Stimulated activated CD8-positive, alpha-beta memory T cell treated with anti-CD3 and anti-CD28 coated beads, Interleukin-15, amount 100 ng/mL, for 4 hours (primary cell): ENCODE results near the gene STMN3.

ENCODE experiments used
- DNase-seq, 2 donors: peaks; one replicate each; pipeline ENCODE4 v3.0.0-alpha.2; 2020; ENCODE audit warnings: low read depth in 2 of 2

STMN3 gene

DNA sequence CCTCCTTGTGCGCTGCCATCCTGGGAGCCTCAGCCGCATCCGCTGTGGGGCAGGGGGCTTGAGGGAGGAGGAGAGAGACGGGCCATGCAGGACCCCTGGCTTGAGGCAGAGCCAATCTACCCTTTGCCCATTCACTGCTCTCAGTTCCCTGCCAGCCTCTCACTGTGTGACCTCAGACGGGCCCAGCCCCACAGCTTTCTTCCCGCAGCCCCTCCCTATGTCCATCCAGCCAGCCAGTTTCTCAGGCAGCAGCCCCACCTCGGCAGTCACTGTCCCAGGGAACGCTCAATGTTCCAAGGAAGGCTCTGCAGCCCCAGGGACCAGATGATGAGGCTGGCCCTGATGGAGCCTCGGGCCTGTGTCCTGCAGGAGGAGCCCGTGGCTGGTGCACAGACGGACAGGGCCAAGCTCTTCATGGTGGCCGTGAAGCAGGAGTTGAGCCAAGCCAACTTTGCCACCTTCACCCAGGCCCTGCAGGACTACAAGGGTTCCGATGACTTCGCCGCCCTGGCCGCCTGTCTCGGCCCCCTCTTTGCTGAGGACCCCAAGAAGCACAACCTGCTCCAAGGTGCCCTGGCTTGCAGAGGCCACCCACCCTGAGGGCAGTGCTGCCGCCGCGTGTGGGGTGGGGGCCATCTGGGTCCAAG is 39.3 kb upstream of the STMN3 start:
- no peak for DNase-seq

DNA sequence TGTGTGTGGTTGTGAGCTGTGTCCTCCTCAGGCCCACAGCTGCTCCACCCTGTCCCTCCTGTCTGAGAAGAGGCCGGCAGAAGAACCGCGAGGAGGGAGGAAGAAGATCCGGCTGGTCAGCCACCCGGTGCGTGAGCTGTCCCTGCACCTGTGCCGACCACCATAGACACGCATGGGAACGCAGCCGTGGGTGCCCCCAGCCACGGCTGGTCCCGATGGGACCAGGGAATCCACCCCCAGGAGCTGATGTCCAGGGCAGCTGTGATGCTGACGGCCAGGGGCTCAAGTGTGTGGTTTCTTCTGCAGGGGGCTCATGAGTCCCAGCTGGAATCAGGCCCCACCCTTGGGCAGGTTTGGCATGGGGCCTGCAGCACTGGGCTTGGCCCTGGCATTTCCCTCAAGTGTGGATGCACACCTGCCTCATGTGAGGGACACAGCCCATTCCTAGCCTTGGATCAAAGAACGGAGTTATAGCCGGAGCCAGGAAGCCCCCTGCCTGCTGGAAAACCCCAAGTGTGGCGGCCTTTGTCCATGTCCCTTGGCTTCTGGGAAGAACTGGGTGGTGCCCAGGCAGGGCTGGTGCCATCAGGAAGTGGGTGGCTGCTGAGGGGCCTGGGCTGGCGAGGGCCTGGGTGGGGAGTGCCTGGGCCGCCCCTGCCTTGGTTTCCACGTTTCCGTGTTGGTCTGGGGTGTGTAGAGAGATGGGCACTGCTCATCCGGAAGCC is 38.6 kb upstream of the STMN3 start:
- DNase-seq, result no peak

DNA sequence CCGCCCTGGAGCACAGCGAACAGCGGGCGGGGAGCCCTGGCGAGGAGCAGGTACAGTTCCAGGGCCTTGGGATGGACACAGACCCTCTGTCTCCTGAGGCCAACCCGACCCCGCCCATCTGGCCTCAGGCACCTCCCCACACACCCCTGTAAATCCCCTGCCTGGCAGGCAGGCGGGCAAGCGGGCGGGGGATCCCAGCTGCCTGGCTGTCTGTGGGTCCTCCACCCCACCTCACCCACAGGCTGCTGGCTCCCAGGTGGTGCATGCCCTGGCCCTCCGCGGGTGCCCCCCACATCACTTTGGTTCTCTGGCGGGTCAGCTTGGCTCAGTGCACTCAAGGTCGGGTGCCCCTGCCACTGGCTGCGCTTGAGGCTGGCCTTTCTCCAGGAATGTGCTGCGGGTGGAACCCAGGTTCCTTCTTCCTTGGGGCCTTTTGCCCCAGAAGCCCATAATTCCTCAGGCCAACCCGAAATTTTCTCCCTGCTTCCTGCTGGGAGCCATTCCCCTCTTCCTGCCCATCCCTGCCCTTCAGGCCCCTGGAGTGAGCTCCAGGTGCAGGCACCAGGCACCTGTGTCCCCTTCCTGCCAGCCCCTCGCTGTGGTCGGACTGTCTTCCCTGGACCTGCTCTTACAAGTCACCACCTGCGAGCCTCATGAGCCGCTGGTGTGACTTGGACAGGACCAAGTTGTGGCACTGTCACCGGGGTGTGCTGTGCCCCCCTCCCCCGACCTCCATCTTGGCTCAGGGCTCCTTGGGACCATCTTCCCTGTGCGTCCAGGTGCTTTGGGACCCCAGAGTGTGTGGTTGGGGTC is 37.9 kb upstream of the STMN3 start:
- no peak for DNase-seq

DNA sequence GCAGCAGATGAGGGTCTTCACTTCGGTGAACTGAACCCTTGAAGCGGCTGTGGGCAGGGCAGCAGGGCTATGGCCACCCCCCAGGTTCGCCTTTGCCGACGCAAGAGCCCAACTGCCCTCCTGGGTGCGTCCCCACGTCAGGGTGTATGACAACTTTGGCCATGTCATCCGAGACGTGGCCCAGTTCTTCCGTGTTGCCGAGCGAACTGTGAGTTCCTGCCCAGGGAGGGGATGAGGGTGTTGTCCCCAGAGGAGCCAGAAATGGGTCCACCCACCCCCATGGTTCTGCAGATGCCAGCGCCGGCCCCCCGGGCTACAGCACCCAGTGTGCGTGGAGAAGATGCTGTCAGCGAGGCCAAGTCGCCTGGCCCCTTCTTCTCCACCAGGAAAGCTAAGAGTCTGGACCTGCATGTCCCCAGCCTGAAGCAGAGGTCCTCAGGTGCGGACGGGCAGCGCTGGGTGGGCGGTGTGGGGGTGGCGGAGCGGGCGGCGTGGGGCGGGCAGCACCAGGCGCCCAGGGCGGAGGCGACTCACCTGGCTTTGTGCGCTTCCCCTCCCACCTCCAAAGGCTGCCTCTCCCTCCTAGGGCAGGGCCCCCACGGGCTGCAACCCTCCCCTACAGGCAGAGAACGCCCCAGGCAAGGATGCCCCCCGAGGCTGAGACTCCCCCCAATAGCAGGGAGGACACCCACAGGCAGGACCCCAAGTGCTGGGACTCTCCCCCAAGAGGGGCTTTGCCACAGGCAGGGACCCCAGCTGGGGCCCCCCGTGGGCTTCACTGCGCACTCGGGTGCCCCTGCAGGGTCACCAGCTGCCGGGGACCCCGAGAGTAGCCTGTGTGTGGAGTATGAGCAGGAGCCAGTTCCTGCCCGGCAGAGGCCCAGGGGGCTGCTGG is 37.0 kb upstream of the STMN3 start:
- no peak for DNase-seq

DNA sequence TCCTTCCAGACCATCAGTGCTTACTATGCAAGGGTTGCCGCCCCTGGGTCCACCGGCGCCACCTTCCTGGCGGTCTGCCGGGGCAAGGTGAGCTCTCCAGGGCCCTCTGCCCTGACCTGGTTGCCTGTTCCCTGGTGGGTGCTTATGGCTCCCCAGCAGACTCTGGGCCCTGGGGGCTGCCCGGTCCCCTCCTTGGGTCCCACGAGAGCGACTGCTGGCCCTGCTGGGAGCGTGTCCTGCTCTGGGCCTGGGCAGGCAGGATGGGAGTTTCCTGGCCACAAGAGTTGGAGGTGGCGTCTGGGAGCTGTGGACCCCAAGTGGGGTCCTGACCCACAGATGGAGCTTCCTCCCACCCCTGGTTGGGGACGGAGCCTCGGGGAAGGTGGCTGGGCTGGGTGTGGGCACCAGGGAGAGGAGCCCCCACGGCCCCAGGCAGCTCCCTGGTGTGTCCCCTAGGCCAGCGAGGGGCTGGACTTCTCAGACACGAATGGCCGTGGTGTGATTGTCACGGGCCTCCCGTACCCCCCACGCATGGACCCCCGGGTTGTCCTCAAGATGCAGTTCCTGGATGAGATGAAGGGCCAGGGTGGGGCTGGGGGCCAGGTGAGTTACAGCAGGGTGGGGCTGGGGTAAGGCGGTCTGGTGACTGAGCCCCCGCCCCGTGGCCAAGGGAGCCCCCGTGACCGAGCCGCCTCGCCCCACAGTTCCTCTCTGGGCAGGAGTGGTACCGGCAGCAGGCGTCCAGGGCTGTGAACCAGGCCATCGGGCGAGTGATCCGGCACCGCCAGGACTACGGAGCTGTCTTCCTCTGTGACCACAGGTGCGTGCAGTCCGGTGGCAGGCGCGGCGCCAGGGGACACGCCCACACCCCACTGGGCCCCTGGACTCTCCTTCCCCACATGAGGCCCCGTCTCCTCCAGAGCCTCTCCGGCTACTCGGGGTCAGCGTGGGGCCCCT is 36.1 kb upstream of the STMN3 start:
- no peak for DNase-seq

DNA sequence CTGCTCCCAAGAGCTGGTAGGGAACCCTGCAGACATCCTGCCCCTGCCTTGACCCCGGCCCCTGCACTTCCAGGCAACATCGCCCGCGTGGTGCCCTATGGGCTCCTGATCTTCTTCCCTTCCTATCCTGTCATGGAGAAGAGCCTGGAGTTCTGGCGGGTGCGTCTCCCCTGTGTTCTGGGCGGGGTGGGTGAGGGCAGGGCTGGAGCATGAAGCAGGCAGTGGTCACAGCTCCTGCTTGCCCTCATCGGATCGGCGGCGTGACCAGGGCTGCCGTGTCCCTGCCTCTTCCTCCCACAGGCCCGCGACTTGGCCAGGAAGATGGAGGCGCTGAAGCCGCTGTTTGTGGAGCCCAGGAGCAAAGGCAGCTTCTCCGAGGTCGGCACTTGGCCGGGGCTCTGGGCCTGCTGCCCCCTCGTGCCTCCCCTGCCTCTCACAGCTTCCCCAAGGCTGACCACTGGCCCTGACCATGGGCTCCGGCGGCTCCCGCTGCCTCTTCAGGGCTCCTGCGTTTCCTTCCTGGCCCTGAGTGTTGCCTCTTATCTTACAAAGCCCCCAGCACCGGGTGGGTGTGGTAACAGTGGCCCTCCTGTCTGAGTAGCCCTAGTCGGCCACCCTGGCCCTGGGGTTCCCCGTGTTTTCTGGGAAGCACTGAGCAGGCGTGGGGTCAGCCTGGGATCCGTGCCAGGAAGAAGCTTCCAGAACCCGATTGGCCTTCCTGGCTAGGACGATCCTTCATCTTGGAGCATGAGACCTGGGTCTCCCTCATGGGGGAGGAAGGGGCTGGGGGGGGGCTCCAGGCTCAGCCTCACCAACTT is 35.2 kb upstream of the STMN3 start:
- DNase-seq, result no peak

DNA sequence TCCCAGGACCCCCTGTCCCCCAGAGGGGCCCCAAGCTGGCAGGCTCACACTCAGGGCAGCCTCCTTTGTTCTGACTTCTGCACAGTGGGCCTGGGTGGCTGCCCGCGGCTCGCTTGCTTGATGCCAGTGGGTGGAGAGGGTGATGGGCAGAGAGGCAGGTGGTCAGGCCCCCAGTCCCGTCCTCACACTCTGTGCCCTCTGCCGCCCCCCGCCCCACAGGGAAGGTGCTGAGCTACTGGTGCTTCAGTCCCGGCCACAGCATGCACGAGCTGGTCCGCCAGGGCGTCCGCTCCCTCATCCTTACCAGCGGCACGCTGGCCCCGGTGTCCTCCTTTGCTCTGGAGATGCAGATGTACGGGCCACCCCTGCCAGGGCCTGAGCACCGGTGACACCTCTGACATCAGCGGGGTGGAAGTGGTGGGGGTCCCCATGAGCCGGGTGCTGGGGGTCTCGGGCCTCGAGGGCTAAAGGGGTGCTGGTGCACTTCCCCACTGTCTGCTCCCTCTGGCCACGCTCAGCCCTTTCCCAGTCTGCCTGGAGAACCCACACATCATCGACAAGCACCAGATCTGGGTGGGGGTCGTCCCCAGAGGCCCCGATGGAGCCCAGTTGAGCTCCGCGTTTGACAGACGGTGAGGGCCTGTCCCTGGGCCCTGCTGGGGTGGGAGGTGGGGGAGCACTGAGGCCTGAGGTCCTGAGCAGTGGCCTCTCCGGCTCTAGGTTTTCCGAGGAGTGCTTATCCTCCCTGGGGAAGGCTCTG is 34.4 kb upstream of the STMN3 start:
- no peak for DNase-seq

DNA sequence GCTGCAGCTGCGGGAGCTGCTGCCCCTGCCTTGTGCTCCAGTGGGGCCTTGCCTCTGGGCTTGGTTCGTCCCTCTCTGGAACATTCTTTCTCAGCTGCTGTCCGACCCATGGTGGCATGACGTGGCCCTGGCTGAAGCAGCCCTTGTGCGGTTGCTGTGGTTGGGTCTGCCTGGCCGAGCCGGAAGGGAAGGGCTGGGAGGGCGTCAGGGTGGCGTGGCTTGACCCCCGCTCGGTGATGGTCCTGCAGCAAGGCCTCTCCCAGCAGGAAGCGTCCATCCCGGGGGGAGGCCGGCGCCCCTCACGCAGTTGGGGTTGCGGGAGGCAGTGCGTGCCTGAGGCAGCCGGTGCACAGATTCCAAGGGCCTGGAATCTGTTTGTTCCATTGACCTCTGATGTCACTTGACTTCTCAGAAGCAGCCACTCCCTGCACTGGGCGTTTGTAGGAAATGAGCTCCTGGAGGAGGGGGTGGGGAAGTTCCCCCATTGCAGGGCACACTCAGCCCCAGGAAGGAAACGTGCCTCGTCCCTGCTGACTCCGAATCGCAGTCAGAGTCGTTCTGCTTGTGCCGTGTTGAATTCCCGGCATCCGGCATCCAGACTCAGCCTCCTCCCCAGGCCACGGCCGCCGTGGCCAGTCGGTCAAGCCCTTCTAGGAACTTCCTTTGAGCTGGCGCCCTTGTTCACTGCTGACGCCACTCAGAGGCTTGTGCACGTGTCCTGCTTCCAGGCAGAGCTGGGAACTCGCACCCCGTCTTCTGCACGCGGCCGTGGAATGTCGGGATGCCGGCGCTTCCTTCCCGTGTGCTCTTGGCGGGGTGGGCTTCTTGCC is 33.5 kb upstream of the STMN3 start:
- DNase-seq, result peak in 1 of 2 donors; percentile 39

DNA sequence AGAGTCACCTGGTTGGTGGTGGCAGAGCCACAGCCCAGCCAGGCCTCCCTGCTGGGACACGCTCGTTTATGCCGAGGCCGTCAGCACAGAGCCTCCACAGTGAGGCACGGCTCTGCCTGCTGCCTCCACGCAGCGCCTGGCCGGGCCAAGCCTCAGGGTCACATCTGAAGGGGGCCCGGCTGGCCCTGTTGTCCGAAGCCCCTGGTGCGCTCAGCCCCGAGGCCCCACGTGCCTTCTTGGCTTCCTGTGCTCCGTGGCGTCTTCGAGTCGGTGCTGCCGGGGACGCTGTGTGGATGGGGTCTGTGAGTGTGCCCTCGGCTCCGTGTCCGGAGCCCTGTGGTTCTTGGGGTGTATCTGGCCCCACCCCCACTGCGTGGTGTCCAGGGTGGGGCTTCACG is 32.9 kb upstream of the STMN3 start:
- DNase-seq, result no peak

DNA sequence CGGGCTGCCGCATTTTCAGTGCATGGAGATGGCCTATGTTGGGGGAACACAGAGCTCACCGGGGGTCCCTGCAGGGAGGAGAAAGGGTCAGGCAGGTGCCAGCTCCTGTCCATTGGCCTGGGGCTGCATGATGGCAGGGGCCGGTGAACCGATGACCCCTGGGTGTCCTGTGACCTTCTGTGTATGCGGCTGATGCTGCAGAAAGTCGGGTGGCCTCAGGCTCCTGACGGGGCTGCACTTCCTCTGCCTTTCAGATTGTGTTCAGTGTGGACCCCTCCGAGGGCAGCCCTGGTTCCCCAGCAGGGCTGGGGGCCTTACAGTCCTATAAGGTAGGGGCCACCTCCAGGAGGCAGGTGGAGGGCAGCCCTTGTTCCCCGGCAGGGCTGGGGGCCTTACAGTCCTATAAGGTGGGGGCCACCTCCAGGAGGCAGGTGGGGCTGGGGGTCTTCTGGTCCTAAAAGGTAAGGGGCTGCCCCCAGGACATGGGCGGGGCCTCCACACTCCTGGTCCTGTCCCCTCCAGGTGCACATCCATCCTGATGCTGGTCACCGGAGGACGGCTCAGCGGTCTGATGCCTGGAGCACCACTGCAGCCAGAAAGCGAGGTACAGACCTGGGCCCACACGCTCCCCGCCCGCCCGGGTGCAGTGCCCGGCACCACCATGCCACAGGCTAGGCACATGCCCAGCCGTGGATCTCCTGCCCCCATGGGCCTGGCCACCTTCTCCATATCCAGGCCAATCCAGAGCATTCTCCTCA is 32.2 kb upstream of the STMN3 start:
- DNase-seq, result no peak

DNA sequence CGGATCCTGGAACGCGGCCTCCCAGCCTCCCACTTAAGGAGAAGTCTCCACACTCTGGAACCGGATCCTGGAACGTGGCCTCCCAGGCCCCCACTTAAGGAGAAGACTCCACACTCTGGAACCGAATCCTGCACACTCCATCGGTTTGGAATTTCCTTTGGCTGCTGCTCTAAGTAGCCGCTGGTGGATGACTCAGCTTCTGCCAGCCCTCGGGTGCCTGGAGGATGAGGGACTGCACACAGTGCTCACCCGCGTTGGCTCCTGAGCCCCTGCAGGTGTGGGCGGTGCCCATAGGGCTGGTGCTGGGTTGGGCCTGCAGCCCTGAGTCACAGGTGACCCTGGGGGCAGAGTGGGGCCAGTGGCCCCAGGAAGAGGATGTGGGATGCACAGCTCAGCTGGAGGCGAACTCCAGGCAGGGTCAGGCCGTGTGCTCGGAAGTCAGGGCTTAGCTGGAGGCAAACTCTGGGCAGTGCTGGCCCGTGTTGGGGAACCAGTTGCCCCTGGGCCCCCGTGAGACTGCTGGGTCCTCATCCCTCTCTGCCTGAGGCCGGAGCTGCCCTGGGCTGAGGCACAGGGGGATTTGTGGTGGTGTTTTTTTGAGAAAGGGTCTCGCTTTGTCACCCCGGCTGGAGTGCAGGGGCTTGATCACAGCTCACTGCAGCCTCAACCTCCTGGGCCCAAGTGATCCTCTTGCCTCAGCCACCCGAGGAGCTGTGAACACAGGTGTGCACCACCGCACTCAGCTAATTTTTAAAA is 29.3 kb upstream of the STMN3 start:
- no peak for DNase-seq

DNA sequence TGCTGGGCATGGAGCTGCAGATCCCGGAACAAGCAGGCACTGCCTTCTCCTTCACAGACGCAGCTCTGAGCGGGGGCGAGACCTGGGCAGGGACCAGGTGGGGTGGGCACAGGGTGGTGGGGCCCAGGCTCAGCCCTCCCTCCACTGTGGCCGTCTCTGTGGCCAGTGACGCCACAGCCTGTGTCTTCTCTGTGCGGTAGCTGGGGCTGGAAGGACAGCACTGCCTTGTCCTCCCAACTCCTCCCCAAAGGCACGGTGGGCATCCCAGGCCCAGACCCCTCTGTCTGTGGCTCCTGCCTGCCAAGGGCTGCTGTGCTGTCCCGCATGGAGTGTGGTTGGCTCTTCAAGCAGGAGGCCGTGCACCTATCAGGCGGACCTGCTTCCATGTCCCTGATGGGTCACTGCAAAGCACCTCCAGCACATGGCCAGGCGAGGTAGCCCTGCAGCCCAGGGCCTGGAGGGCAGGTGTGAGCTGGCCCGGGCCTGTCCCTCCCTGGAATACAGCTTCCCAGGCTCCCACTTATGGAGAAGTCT is 28.5 kb upstream of the STMN3 start:
- no peak for DNase-seq

DNA sequence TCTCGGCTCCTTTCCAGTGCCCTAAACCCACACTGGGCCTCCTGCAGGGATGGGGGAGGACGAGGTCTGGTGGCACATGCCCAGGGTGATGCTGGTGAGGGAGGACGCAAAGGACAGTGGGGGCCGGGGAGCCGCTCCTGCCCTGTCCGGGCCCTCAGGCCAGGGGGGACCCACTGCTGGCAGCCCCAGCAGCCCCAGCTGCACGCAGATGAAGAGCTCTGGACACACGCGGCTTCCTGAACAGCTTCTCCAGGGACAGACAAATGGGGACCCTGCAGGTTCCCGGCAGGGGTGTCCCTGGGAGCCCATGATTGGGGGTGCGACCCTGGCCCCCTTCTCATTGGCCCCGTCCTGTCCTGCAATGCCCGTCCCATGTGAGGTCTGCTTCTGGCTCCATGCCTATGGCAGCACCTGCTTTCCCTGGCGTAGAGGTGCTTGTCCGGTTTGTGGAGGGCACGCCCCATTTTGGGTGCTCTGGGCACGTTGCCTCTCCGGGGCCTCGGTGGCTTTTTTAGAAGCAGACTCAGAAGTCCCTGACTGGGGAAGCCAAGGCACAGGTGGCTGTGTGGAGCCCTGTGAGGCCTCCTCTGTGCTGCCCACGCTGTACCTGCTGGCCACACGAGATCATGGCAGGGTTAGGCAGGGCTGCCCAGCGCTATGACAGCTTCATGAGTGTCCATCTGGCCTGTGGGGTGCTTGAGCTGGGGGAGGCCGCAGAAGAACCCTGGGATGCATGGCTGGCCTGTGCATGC is 27.8 kb upstream of the STMN3 start:
- no peak for DNase-seq

DNA sequence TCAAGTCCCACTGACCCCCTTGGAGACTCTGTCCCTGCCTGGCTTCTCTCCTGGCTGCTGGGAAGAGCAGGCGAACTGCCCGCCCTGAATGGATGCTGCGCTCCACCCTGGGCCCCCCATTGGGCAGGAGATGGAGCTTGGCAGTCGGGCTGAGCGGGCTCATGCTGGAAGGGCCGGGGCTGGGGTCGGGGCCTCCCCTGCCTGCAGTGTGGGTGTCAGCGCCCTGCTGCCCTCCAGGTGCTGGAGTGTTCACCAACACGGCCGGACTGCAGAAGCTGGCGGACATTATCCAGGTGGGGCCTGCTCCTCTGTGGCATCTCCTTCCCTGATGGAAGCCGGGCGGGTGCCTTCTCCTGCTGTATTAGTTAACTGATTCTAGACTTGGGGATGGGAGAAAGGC is 27.2 kb upstream of the STMN3 start:
- DNase-seq, result no peak

DNA sequence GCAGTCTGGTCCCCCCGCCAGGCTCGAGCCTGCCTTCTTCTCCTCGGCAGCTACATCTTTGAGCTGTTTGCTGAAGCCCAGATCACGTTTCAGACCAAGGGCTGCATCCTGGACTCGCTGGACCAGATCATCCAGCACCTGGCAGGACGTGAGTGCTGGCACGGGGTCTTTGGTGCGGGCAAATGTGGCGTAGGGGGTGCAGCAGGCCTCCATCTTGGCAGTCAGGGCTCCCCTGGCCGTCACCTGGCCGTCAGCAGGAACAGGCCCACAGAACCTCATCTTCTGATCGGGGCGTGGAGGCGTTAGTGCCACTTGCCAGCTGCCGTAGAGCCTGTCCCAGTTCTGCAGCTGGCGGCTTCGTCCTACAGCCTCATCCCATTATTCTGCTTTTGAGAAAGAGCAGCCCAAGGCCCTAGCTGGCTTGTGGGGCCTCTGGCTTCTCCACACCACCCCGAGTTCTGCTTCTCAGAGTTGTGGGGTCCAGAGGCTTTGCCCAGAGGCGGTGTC is 26.6 kb upstream of the STMN3 start:
- DNase-seq, result no peak
